LoVo (cell line): ENCODE results near the gene MPP3.
A peak's percentile ranks its signal among the peaks of the same experiment; 100 is the strongest.

Experiments
- DNase-seq: peaks from one replicate; pipeline ENCODE4 v3.0.0-alpha.2; 2016; ENCODE audit warnings: low spot score

The MPP3 gene

GRCh38 chr17:43832168-43832975 lies 574 bp downstream of the MPP3 start:
- peak; percentile 76 for DNase-seq

- DNase-seq, result no peak
Observed at GRCh38 chr17:43831633-43832032, 1.3 kb downstream of the MPP3 start.

- DNase-seq, result no peak
Observed at GRCh38 chr17:43830510-43831140, 2.3 kb downstream of the MPP3 start.

- DNase-seq, result no peak
Observed at GRCh38 chr17:43829738-43830137, 3.2 kb downstream of the MPP3 start.

GRCh38 chr17:43827596-43827995 lies 5.3 kb downstream of the MPP3 start:
- DNase-seq, result no peak

GRCh38 chr17:43826206-43826605 lies 6.7 kb downstream of the MPP3 start:
- no peak for DNase-seq

- no peak for DNase-seq
Observed at GRCh38 chr17:43825567-43825966, 7.4 kb downstream of the MPP3 start.

GRCh38 chr17:43823350-43824084 lies 9.4 kb downstream of the MPP3 start:
- no peak for DNase-seq

- no peak for DNase-seq
Observed at GRCh38 chr17:43822570-43823190, 10.3 kb downstream of the MPP3 start.

GRCh38 chr17:43820759-43821158 lies 12.2 kb downstream of the MPP3 start:
- no peak for DNase-seq

GRCh38 chr17:43818966-43819365 lies 14.0 kb downstream of the MPP3 start:
- DNase-seq, result no peak

- DNase-seq, result no peak
Observed at GRCh38 chr17:43817826-43818225, 15.1 kb downstream of the MPP3 start.

- DNase-seq, result no peak
Observed at GRCh38 chr17:43816336-43817320, 16.3 kb downstream of the MPP3 start.

- no peak for DNase-seq
Observed at GRCh38 chr17:43814714-43815113, 18.2 kb downstream of the MPP3 start.

GRCh38 chr17:43814026-43814425 lies 18.9 kb downstream of the MPP3 start:
- DNase-seq, result no peak

- no peak for DNase-seq
Observed at GRCh38 chr17:43813386-43813785, 19.6 kb downstream of the MPP3 start.

- DNase-seq, result no peak
Observed at GRCh38 chr17:43812396-43813265, 20.3 kb downstream of the MPP3 start.

GRCh38 chr17:43810823-43811222 lies 22.1 kb downstream of the MPP3 start:
- DNase-seq, result no peak

- DNase-seq, result no peak
Observed at GRCh38 chr17:43810226-43810715, 22.7 kb downstream of the MPP3 start.

- no peak for DNase-seq
Observed at GRCh38 chr17:43809121-43809520, 23.8 kb downstream of the MPP3 start.
